Neural crest cell (in vitro differentiated cells): ENCODE data around the gene RPL22. TPM values are rescaled to one million over a fixed set of nuclear protein-coding genes. Genes with fewer than 3 reads are reported as not detected.

Experiments used
- DNase-seq: peaks from one replicate; pipeline ENCODE4 v3.0.0; 2021; ENCODE audit warnings: low read depth, mixed read lengths, low spot score
- H3K27ac Mint-ChIP-seq: one replicate; pipeline ENCODE4 v1.8.0; 2021; ENCODE audit warnings: mild to moderate bottlenecking, mixed read lengths; ENCODE audit not compliant: unreplicated experiment
- H3K27me3 Mint-ChIP-seq: 2 replicates; pipeline ENCODE4 v1.8.0; 2021; ENCODE audit warnings: low read depth, mild to moderate bottlenecking, mixed read lengths
- H3K36me3 Mint-ChIP-seq: 2 replicates; pipeline ENCODE4 v1.8.0; 2021; ENCODE audit warnings: low read depth, mild to moderate bottlenecking, mixed read lengths
- H3K4me1 Mint-ChIP-seq: 2 replicates; pipeline ENCODE4 v1.8.0; 2021; ENCODE audit warnings: mixed read lengths
- H3K4me3 Mint-ChIP-seq: one replicate; pipeline ENCODE4 v1.8.0; 2021; ENCODE audit warnings: mild to moderate bottlenecking, mixed read lengths
- H3K9me3 Mint-ChIP-seq: 2 replicates; pipeline ENCODE4 v1.8.0; 2021; ENCODE audit warnings: mixed read lengths
- CTCF ChIP-seq: fragments of 200-600 bp; sonication (generic); conservative IDR thresholded peaks from 2 replicates; pipeline ENCODE4 v1.5.0; 2021; ENCODE audit warnings: antibody characterized with exemption, mild to moderate bottlenecking
- total RNA-seq: library from RNA; stranded (reverse); gene quantifications from 2 replicates; pipeline ENCODE4 v1.2.1, GENCODE V29; 2021

Gene RPL22
- total RNA-seq, 1 donor from 2014 or later = 479 TPM

- Mint-ChIP-seq H3K9me3 (peaks cover 6% of the 10 kb centered on the region), H3K36me3 (peaks cover 3% of the 10 kb centered on the region), H3K4me1 (peaks cover 36% of the 10 kb centered on the region), H3K27ac (no peak overlapping the region), H3K27me3 (peaks cover 38% of the 10 kb centered on the region), H3K4me3 (peak overlapping the region; percentile 70)
- TF ChIP-seq CTCF = no peak
- DNase-seq = no peak
Measured at GRCh38 chr1:6202256-6202655, 2.9 kb upstream of the RPL22 start.

GRCh38 chr1:6200188-6200809, 904 bp upstream of the RPL22 start:
- Mint-ChIP-seq H3K4me1 (peaks cover 42% of the 10 kb centered on the region), H3K27ac (peak overlapping the region; percentile 97), H3K4me3 (peak overlapping the region; percentile 91), H3K9me3 (peaks cover 6% of the 10 kb centered on the region), H3K36me3 (peaks cover 8% of the 10 kb centered on the region), H3K27me3 (peaks cover 22% of the 10 kb centered on the region)
- no peak for TF ChIP-seq CTCF
- no peak for DNase-seq

- Mint-ChIP-seq H3K27me3 (peaks cover 12% of the 10 kb centered on the region), H3K4me3 (peak overlapping the region; percentile 91), H3K36me3 (peaks cover 8% of the 10 kb centered on the region)
Measured at GRCh38 chr1:6198646-6199297, 623 bp downstream of the RPL22 start.

GRCh38 chr1:6197746-6198427, 1.5 kb downstream of the RPL22 start:
- no peak for DNase-seq
- Mint-ChIP-seq H3K9me3 (peaks cover 6% of the 10 kb centered on the region), H3K4me3 (peak overlapping the region; percentile 91), H3K36me3 (peaks cover 10% of the 10 kb centered on the region), H3K27ac (peak overlapping the region; percentile 81), H3K4me1 (peaks cover 36% of the 10 kb centered on the region), H3K27me3 (peaks cover 9% of the 10 kb centered on the region)
- TF ChIP-seq CTCF = no peak

More at GRCh38 chr1:6198646-6199297, 623 bp downstream of the RPL22 start:
- Mint-ChIP-seq H3K27ac (peak overlapping the region; percentile 81), H3K4me1 (peaks cover 36% of the 10 kb centered on the region), H3K9me3 (peaks cover 6% of the 10 kb centered on the region)
- DNase-seq = no peak
- no peak for TF ChIP-seq CTCF

DNA sequence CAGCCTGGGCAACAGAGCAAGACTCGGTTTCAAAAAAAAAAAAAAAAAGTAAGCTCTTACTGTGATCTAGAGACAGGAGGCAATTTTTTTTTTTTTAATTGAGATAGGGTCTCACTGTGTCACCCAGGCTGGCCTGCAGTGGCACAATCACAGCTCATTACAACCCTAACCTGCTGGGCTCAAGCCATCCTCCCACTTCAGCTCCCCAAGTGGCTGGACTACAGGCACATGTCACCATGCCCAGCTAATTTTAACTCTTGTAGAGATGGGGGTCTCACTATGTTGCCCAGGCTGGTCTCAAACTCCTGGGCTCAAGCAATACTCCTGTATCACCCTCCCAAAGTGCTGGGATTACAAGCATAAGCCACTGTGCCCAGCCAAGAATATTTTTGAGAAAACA, 7.4 kb downstream of the RPL22 start:
- H3K4me3 Mint-ChIP-seq = no peak overlapping the region
- TF ChIP-seq CTCF = no peak
- H3K27ac Mint-ChIP-seq = no peak overlapping the region
- H3K9me3 Mint-ChIP-seq = no peaks in the 10 kb centered on the region
- peaks cover 9% of the 10 kb centered on the region for H3K4me1 Mint-ChIP-seq
- no peaks in the 10 kb centered on the region for H3K27me3 Mint-ChIP-seq
- H3K36me3 Mint-ChIP-seq = peaks cover 20% of the 10 kb centered on the region
- no peak for DNase-seq
